ENCODE results near the gene RBM24.

RBM24 gene
- total RNA-seq = 0 to 0.09 (median 0) reads per million in 4 experiments

DNA sequence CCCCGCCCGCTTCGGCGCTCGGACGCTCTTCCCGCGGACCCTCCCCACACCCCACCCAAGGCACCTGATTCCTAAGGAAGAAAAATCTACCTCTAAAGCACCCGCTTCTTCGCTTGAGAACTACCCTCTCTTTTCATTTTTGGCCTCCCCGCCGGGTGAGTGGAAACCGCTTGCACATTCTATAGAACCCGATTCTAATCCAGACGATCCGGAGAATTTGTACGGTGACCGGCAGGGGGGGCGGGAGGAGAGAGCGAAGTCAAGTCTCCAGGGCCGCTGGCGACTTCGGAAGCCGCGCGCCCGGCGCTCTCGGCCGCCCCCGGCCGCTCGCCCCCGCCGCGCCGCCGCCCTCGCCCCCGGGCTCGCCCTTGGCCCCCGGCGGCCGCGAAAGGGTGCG is at the start of gene RBM24:
TSS of gene RBM24 (plus strand) at position 262 of the 397 bp plus-strand sequence. CDS start 221 bp downstream, outside the sequence.
- DNase-seq = no peak

- DNase-seq = no peak
Measured at GRCh38 chr6:17233531-17233930, 47.6 kb upstream of the RBM24 start.

DNA sequence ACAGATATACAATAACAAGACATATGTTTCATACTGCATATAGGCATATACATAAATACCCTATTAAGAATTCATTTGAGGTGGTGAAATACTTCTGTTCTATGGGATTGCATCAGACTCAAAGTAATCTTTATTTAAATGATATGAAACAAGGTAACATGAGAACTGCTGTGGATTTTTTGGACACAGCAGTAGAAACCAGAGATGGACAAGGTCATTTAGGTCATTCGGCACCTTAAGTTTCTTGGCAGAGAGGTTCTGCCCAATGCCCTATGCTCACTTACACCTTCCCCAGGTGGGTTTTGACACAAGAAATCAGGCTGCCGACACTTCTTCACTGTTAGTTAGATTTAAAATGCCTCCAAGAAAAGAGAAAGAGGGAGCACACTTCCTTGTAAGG is 43.9 kb upstream of the RBM24 start:
- no peak for DNase-seq

DNA sequence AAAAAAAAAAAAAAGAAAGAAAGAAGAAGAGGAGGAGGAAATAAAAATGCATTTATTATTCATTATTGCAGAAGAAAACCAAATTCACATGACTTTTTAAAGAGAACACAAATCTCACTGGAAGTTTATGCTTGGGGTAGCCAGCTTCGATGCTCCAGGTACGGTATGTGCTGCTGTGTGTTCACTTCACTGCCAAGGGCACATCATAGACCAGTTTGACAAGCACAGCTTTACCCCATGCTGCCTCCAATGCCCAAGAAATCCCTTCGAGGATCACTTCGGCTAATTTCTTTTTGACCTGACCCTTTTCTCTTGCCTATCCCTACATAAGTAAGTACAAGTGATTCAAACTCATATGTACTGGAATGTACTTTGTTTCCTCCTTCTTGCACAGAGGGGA is 41.9 kb upstream of the RBM24 start:
- DNase-seq = no peak

GRCh38 chr6:17240803-17241500 is 40.2 kb upstream of the RBM24 start:
- DNase-seq = no peak

- no peak for DNase-seq
Measured at GRCh38 chr6:17242087-17242486, 39.1 kb upstream of the RBM24 start.

DNA sequence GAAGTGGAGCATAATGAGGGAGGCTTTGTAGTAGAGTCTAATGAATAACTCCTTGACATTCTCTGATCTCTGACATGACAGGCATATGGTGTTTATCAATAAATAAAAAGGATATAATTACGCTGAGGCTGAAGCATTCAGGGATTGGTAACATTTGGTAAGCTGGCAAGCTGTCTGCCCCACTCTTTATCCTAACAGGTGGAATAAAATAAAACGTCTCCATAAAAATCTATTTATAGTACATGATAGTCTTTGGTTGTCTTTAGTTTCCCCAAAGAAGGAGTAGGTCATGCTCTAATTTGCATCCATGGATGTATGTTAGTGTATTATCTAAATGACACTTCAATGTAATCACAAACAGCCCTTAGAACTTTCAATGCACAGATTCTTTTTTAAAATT is 30.9 kb upstream of the RBM24 start:
- DNase-seq = no peak

- DNase-seq = no peak
Measured at GRCh38 chr6:17251953-17252352, 29.2 kb upstream of the RBM24 start.

GRCh38 chr6:17258749-17259148 is 22.4 kb upstream of the RBM24 start:
- no peak for DNase-seq

- no peak for DNase-seq
Measured at GRCh38 chr6:17265570-17265969, 15.6 kb upstream of the RBM24 start.

DNA sequence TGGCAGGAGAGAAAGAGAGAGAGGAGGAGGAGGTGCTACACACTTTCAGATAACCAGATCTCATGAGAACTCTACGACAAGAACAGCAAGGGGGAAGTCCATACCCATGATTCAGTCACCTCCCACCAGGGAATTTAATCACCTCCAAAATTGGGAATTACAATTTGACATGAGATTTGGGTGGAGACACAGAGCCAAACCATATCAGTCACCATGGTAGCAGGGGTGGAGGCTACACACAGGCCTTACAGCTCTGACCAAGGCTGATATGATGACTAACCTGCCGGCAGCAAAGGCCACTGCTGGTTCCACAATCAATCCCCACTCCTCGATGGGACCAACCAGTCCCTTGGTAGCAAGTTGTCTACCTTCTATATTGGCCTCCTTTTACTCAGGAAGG is 13.6 kb upstream of the RBM24 start:
- no peak for DNase-seq

- no peak for DNase-seq
Measured at GRCh38 chr6:17268114-17268513, 13.0 kb upstream of the RBM24 start.

DNA sequence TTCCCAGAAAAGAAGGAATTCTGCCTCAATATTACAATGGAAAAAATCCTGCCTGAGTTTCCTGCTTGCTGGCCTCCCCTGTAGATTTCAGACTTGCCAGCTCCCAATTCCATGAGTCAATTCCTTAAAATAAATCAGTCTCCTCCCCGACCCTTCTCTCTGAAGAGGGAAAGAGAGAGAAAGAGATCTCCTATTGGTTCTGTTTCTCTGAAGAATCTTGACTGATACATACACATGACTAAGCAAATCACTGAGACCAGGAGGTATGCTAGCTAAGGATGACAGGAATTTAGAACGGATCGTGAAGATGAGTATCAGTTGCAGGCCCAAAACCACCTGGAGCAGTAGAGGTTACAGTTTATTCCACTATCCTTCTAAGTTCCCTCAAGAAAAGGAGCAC is 11.3 kb upstream of the RBM24 start:
- DNase-seq = no peak

- DNase-seq = no peak
Measured at GRCh38 chr6:17271628-17272027, 9.5 kb upstream of the RBM24 start.

- DNase-seq = no peak
Measured at GRCh38 chr6:17276766-17277165, 4.4 kb upstream of the RBM24 start.

GRCh38 chr6:17277256-17277655 is 3.9 kb upstream of the RBM24 start:
- DNase-seq = no peak

GRCh38 chr6:17278289-17279063 is 2.7 kb upstream of the RBM24 start:
- no peak for DNase-seq

GRCh38 chr6:17280138-17280537 is 1.0 kb upstream of the RBM24 start:
- DNase-seq = no peak

GRCh38 chr6:17280552-17281090 is 540 bp upstream of the RBM24 start:
- DNase-seq = no peak

DNA sequence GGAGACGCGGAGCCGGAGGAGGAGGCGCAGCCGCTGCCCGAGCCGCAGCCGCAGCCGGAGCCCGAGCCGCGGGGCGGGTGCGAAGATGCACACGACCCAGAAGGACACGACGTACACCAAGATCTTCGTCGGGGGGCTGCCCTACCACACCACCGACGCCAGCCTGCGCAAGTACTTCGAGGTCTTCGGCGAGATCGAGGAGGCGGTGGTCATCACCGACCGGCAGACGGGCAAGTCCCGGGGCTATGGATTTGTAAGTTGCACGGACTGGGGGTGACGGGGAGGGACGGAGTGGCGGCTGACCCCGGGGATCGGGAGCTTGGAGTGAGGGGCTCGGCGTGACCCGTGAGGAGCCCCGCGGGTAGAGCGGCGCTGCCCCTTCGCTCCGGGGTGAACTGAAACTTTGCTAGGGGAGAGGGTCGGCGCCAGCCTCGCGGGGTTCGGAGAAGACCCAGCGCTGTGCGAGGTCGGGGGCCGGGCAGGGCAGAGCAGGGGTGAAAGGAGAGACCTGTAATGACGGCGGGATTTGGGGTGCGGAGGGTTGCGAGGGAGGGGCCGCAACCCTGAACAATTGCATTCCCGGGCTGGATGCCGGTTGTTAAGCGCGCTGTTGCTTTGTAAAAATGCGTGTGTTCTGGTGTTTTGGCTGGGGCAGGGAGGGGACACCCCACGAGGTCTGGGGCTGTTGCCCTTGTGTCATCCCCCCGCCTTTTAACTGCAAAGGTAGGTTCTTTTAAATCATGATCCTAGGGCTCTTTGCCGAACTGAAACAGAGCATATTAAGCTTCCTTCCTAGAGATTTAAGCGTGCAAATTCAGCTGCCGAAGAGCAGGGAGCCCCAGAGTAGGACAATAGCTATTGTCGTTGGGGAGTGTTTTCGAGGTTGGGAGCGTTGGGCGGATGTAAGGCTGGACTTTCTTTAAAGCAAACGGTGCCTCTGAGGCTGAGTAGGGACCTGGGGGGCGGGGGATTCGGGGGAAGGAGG is 628 bp downstream of the RBM24 start:
- DNase-seq = no peak

DNA sequence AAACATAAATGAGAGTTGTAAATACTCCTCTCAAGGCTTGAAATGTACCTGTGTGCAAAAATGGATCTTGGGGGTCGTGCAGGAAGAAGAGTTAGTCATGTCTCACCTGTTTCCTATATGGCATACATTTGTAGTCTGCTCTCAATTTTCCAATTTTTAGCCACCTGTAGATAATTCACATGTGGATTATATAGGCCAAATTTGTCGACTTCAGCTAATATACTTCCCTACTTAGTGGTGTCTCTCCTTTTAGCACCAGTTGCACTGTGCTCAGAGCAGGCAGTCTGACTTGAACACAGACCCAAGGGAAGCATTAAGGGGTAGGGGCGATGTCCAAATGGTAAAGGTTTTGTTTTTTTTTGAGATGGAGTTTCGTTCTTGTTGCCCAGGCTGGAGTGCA is 1.9 kb downstream of the RBM24 start:
- no peak for DNase-seq

DNA sequence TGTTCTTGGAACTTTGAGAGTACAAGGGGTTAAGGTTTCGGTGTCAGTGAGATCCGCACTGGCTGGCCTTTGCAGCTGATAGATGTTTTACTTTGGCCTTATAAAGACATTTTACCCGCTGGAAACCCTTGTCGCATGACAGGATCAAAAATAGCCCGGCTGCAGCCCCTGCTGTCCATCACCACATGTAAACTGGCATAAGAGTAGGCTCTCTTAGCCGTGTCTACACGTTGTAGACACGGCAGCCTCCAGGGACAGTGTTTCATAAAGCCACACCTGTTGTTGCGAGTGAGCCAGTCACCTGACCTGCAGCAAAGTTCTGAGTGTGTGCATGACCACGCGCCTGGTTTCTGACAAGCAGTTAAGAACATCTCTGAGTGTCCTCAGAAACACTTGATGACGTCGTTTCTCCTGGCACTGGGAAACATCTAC is 8.5 kb downstream of the RBM24 start:
- DNase-seq = no peak

GRCh38 chr6:17291778-17292177 is 10.6 kb downstream of the RBM24 start:
- DNase-seq = no peak

Measured in effector CD8-positive, alpha-beta T cell (primary cell).